Mesothelial cell of epicardium (in vitro differentiated cells): ENCODE measurements around the gene ASB18. TPM values are rescaled to one million over a fixed set of nuclear protein-coding genes. Genes with fewer than 3 reads are reported as not detected.

Experiments
- DNase-seq, 2 experiments: peaks; one replicate each; pipeline ENCODE4 v3.0.0; 2021; ENCODE audit warnings: low spot score in 2 of 2; ENCODE audit not compliant: unreplicated experiment in 2 of 2
- H3K27ac Mint-ChIP-seq: 2 replicates; pipeline ENCODE4 v1.8.0; 2021; ENCODE audit warnings: mixed read lengths
- H3K27me3 Mint-ChIP-seq: 2 replicates; pipeline ENCODE4 v1.8.0; 2021; ENCODE audit warnings: low read depth, mixed read lengths
- H3K36me3 Mint-ChIP-seq: 2 replicates; pipeline ENCODE4 v1.8.0; 2021; ENCODE audit warnings: mixed read lengths
- H3K4me1 Mint-ChIP-seq: 2 replicates; pipeline ENCODE4 v1.8.0; 2021; ENCODE audit warnings: mixed read lengths
- H3K4me3 Mint-ChIP-seq: 2 replicates; pipeline ENCODE4 v1.8.0; 2021; ENCODE audit warnings: mild to moderate bottlenecking, moderate library complexity, mixed read lengths
- H3K9me3 Mint-ChIP-seq: 2 replicates; pipeline ENCODE4 v1.8.0; 2021; ENCODE audit warnings: mixed read lengths
- CTCF ChIP-seq: fragments of 200-600 bp; sonication (generic); IDR thresholded peaks from one replicate; pipeline ENCODE4 v1.5.0; 2021; ENCODE audit warnings: antibody characterized with exemption; ENCODE audit not compliant: unreplicated experiment
- total RNA-seq: library from RNA; stranded (reverse); gene quantifications from 3 replicates; pipeline ENCODE4 v1.2.1, GENCODE V29; 2021

Gene ASB18
- total RNA-seq, 1 donor from 2014 or later, result not detected

- Mint-ChIP-seq H3K4me1 (no peaks in the 10 kb centered on the region), H3K36me3 (no peaks in the 10 kb centered on the region), H3K4me3 (no peak overlapping the region), H3K27ac (no peak overlapping the region), H3K27me3 (peaks cover 38% of the 10 kb centered on the region), H3K9me3 (peaks cover 17% of the 10 kb centered on the region)
- no peak for TF ChIP-seq CTCF
- no peak for DNase-seq
Observed at GRCh38 chr2:236265675-236266074, 1.5 kb upstream of the ASB18 start.

DNA sequence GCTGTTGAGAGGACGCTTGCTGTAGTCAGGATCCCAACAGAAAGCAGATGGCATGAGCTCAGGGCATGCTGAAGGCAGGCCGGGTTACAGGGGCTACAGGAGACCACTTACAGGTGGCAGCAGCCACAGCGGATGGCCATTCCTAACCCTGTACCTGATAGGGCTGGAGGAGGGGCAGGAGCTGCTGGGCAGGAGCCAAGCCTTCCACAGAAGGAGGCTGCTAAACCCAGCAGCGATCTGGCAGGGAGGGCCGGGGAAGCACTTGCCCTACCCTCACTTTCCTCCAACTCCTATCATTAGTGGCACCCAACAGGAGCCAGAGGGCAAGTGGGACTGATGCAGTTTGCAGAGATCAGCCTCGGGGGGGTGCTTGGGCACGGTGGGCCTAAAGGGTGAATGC is 2.0 kb downstream of the ASB18 start:
- Mint-ChIP-seq H3K27me3 (peaks cover 43% of the 10 kb centered on the region), H3K36me3 (no peaks in the 10 kb centered on the region), H3K4me1 (no peaks in the 10 kb centered on the region), H3K9me3 (peaks cover 11% of the 10 kb centered on the region), H3K27ac (no peak overlapping the region), H3K4me3 (no peak overlapping the region)
- DNase-seq, result no peak
- no peak for TF ChIP-seq CTCF

- Mint-ChIP-seq H3K27me3 (peaks cover 37% of the 10 kb centered on the region), H3K4me3 (no peak overlapping the region), H3K9me3 (peaks cover 11% of the 10 kb centered on the region), H3K36me3 (no peaks in the 10 kb centered on the region), H3K4me1 (no peaks in the 10 kb centered on the region), H3K27ac (no peak overlapping the region)
- DNase-seq, result no peak
- TF ChIP-seq CTCF, result no peak
Observed at GRCh38 chr2:236261452-236261851, 2.8 kb downstream of the ASB18 start.

DNA sequence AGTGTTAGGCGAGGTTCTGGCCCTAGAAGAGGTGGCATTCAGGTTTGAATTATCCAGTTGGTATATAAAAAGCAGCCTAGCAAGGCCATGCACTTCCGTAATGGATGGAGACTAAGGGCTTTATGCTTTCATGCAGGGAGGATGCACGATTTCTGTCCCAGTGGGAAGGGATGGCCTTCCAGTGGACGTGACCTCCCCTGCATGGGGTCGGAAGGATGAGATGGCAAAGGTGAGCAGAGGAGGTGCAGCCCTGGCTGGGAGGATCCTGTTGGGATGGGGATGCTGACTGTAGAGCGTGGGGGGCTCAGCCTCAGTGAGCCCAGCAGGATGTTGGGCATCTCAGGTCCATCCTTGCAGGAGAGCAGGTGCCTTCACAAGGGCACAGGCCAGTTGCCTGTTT is 4.8 kb downstream of the ASB18 start:
- TF ChIP-seq CTCF, result no peak
- Mint-ChIP-seq H3K27me3 (peaks cover 29% of the 10 kb centered on the region), H3K4me1 (no peaks in the 10 kb centered on the region), H3K9me3 (peaks cover 11% of the 10 kb centered on the region), H3K4me3 (no peak overlapping the region), H3K27ac (no peak overlapping the region), H3K36me3 (no peaks in the 10 kb centered on the region)
- DNase-seq, result no peak

GRCh38 chr2:236257575-236257974 is 6.6 kb downstream of the ASB18 start:
- no peaks in the 10 kb centered on the region for H3K4me1 Mint-ChIP-seq
- peaks cover 11% of the 10 kb centered on the region for H3K9me3 Mint-ChIP-seq
- H3K27me3 Mint-ChIP-seq, result peaks cover 19% of the 10 kb centered on the region
- H3K36me3 Mint-ChIP-seq, result no peaks in the 10 kb centered on the region
- no peak overlapping the region for H3K27ac Mint-ChIP-seq
- TF ChIP-seq CTCF, result no peak
- H3K4me3 Mint-ChIP-seq, result no peak overlapping the region
- no peak for DNase-seq

DNA sequence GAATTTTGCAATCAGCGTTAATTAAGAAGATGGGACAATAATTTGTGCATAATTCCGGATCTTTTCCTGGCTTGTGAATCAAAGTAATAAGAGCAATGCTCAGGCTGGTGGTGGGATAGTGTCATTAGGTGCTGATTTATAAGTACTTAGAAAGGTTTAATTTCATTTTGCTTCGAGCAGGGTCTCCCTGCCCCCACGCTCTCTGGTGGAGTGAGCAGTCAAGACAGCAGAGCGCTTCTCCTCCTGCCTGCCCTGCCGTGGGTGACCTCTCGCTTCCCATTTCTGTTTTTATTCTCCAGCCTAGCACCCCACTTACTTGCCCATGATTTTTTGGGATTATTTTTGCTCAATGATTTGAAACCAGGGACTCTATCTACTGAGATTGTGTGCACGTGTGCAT is 7.1 kb downstream of the ASB18 start:
- TF ChIP-seq CTCF, result no peak
- H3K36me3 Mint-ChIP-seq, result no peaks in the 10 kb centered on the region

More for the DNA sequence above, 7.1 kb downstream of the ASB18 start:
- no peaks in the 10 kb centered on the region for H3K4me1 Mint-ChIP-seq
- H3K4me3 Mint-ChIP-seq, result no peak overlapping the region
- peaks cover 11% of the 10 kb centered on the region for H3K9me3 Mint-ChIP-seq
- H3K27me3 Mint-ChIP-seq, result peaks cover 19% of the 10 kb centered on the region
- no peak overlapping the region for H3K27ac Mint-ChIP-seq
- DNase-seq, result no peak
